Subcutaneous abdominal adipose tissue (tissue), 5 donors: ENCODE results near the gene TNRC6C.

Experiments
- H3K27ac ChIP-seq: one replicate; pipeline ENCODE4 v1.7.0; 2013; ENCODE audit warnings: low read depth, mild to moderate bottlenecking, inconsistent platforms, low read length, moderate library complexity
- H3K27me3 ChIP-seq, 5 donors: one replicate each; pipeline ENCODE4 v1.7.0; 2013; ENCODE audit warnings: low read length in 5 of 5, inconsistent platforms in 1 of 5; ENCODE audit not compliant: control insufficient read depth in 5 of 5, insufficient read depth in 4 of 5
- H3K36me3 ChIP-seq, 5 donors: one replicate each; pipeline ENCODE4 v1.7.0; 2013; ENCODE audit warnings: low read length in 5 of 5; ENCODE audit not compliant: control insufficient read depth in 5 of 5, insufficient read depth in 5 of 5
- H3K4me1 ChIP-seq, 5 donors: one replicate each; pipeline ENCODE4 v1.7.0; 2013; ENCODE audit warnings: low read length in 5 of 5, mild to moderate bottlenecking in 3 of 5, moderate library complexity in 1 of 5; ENCODE audit not compliant: control insufficient read depth in 5 of 5, insufficient read depth in 5 of 5
- H3K4me3 ChIP-seq, 5 donors: one replicate each; pipeline ENCODE4 v1.7.0; 2013; ENCODE audit warnings: low read length in 5 of 5, low read depth in 1 of 5
- H3K9ac ChIP-seq, 5 donors: one replicate each; pipeline ENCODE4 v1.7.0; 2013; ENCODE audit warnings: low read length in 5 of 5, mild to moderate bottlenecking in 4 of 5, moderate library complexity in 3 of 5
- H3K9me3 ChIP-seq, 5 donors: one replicate each; pipeline ENCODE4 v1.7.0; 2013; ENCODE audit warnings: low read length in 5 of 5; ENCODE audit not compliant: control insufficient read depth in 5 of 5
- donor health status: healthy.
- donor health status: healthy.
- donor health status: healthy.
- donor health status: healthy.
- donor health status: healthy.

The TNRC6C gene

DNA sequence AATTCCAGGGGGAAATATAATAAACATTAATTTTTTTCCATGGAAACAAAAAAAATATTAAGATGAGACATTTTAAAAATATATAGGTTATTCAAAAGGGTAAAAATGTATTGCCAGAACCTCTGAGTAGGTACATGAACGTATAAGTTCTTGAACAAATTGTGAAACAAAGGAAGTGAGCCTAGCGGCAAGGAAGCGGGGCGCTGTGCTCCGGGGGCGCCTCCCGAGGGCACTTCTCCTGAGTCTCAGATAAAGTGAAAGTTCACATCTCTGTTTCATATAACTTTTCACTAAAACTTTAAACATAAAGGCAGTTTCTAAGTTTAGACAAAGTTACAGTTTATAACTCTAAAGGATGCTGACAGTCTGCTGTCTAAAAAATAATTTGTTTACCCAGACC lies 52.3 kb downstream of the TNRC6C start:
- H3K27me3 ChIP-seq: no peaks in the 10 kb centered on the region
- no peaks in the 10 kb centered on the region for H3K9me3 ChIP-seq
- no peak overlapping the region for H3K4me3 ChIP-seq

DNA sequence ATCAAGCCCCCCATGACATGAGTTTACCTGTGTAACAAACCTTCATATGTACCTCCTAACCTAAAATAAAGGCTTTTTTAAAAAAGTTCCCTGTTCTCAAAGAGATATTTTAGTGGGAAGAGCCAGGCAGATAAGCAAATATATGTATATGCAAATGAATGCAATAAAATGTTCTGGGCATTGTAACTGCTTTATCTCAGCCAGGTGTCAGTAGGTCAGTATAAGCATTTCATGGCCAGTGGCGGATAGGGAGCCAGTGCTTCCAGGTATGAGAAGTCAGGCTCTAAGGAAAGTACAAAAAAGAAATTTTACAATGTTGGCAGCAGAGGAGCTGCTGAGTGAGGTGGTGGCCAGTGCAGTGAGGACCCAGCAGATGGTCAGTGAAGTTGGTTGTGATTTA lies 53.9 kb downstream of the TNRC6C start:
- Histone ChIP-seq H3K27ac (no peak overlapping the region), H3K36me3 (peaks cover 7 to 14% (median 8%) of the 10 kb centered on the region in 5 donors), H3K27me3 (no peaks in the 10 kb centered on the region), H3K4me3 (no peak overlapping the region), H3K9me3 (no peaks in the 10 kb centered on the region), H3K4me1 (peaks cover 0 to 4% (median 0%) of the 10 kb centered on the region in 5 donors), H3K9ac (no peak overlapping the region)

More for the DNA sequence above, 52.3 kb downstream of the TNRC6C start:
- no peak overlapping the region for H3K27ac ChIP-seq
- no peak overlapping the region for H3K9ac ChIP-seq
- peaks cover 0 to 4% (median 0%) of the 10 kb centered on the region in 5 donors for H3K4me1 ChIP-seq
- peaks cover 4 to 17% (median 9%) of the 10 kb centered on the region in 5 donors for H3K36me3 ChIP-seq

DNA sequence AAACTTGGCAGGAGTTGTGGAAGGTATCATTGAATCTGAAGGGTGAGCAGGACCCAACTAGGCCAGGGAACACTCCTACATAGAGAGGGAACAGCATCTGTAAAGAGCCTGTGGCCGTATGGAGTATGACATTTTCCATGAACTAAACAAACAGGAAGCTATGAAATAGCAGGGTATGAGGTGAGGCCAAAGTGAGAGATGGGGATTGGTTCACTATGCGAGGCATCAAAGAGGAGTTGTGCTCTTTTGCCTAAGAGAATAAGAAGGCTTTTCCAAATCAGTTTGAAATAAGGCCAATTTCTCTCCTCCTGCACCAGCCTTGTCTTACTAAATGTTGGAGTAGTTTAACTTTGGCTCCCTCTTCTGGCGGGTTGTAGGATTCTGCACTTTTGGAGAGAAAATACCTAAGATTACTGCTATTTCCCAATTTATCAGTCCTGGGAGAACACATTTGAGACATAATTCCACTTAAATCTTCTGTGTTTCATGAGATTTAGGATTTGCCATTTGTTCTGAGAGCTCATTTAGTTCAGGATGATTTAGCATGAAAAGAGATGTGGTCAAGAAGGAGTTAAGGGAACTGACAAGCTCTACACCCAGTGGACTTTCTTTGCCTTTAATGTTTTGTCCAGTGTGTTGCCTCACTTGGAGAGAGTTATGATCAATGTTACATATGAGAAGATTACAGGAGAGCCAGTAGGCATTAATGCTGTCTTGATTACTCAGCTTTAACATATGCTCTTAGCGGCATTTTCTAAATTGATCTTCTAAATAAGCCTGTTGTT lies 55.4 kb downstream of the TNRC6C start:
- H3K9ac ChIP-seq: no peak overlapping the region

DNA sequence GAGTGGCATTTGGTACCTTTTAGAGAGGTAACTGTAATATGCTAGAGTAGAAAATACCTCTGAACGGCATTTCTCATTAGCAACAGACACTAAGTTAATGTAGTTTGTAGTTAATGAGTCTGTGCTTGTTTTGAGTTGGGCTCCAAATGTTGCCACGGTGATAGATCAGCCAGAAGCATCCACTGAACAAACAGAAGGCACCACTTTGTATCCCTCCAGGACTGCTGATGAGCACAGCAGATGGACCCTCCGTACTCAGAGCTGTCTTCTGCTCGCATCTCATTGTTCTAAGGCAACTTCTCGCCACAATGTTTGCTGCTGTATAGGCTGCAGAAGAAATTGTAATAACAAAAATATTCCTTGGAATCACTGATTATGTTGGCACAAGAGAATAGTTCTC lies 56.1 kb downstream of the TNRC6C start:
- H3K36me3 ChIP-seq: peaks cover 7 to 10% (median 8%) of the 10 kb centered on the region in 5 donors
- no peak overlapping the region for H3K4me3 ChIP-seq
- no peak overlapping the region for H3K9ac ChIP-seq
- no peak overlapping the region for H3K27ac ChIP-seq
- peaks cover 0 to 4% (median 0%) of the 10 kb centered on the region in 5 donors for H3K4me1 ChIP-seq
- H3K9me3 ChIP-seq: no peaks in the 10 kb centered on the region
- no peaks in the 10 kb centered on the region for H3K27me3 ChIP-seq

More for the DNA sequence above, 55.4 kb downstream of the TNRC6C start:
- Histone ChIP-seq H3K9me3 (no peaks in the 10 kb centered on the region), H3K27me3 (no peaks in the 10 kb centered on the region), H3K27ac (no peak overlapping the region), H3K36me3 (peaks cover 7 to 13% (median 8%) of the 10 kb centered on the region in 5 donors), H3K4me1 (peaks cover 0 to 4% (median 0%) of the 10 kb centered on the region in 5 donors), H3K4me3 (no peak overlapping the region)

DNA sequence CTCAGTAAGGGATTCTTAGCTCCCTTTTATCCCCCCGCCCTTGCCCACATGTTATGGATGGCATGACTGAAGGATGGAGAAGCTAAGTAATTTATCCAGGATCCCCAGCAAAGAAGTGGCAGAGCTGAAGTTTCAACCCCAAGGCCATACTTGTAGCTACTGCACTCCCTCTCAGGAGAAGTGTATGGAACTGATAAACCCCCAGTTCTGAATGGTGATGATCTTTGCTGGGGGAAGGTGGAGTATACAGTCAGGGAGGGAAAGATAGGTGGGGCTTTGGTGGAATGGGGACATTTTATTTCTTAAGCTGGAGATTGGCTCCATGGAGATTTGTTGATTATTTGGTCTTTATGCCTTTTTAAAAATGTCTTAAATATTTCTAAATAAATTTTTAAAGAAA lies 58.3 kb downstream of the TNRC6C start:
- peaks cover 2 to 7% (median 3%) of the 10 kb centered on the region in 5 donors for H3K36me3 ChIP-seq
- H3K4me3 ChIP-seq: no peak overlapping the region
- peaks cover 0 to 4% (median 0%) of the 10 kb centered on the region in 5 donors for H3K4me1 ChIP-seq
- H3K27me3 ChIP-seq: no peaks in the 10 kb centered on the region
- H3K9me3 ChIP-seq: no peaks in the 10 kb centered on the region
- H3K27ac ChIP-seq: no peak overlapping the region
- H3K9ac ChIP-seq: no peak overlapping the region

DNA sequence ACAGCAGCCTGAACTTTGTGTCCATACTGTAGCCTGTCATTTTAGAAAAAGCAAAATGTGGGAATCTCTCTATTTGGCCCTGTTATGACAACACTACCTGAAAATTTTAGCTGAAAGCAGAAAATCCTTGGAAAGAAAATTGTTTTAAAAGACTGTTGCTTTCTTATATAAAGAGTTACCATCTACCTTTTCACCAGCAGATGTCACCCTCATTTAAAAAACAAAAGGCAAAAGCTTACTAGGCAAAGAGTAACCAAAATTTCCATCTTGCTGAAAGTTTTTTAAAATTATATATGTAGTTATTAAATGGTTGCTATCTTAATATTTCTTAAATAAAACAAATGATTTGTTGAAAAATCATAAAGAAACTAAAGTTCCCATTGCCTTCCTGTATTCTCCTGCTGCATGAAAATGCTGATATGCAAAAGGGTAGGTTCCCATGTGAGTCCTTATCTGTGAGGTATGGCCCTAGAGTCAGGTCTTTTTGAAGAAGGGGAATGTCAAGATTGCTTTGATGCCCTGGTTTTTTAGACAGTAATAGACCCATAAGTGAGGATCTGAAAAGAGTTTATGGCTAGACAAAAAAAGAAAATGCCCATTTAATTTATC lies 61.0 kb downstream of the TNRC6C start:
- no peaks in the 10 kb centered on the region for H3K27me3 ChIP-seq
- H3K36me3 ChIP-seq: peaks cover 0 to 7% (median 2%) of the 10 kb centered on the region in 5 donors
- no peaks in the 10 kb centered on the region for H3K9me3 ChIP-seq
- no peak overlapping the region for H3K27ac ChIP-seq
- H3K4me3 ChIP-seq: no peak overlapping the region
- no peaks in the 10 kb centered on the region for H3K4me1 ChIP-seq
- no peak overlapping the region for H3K9ac ChIP-seq

DNA sequence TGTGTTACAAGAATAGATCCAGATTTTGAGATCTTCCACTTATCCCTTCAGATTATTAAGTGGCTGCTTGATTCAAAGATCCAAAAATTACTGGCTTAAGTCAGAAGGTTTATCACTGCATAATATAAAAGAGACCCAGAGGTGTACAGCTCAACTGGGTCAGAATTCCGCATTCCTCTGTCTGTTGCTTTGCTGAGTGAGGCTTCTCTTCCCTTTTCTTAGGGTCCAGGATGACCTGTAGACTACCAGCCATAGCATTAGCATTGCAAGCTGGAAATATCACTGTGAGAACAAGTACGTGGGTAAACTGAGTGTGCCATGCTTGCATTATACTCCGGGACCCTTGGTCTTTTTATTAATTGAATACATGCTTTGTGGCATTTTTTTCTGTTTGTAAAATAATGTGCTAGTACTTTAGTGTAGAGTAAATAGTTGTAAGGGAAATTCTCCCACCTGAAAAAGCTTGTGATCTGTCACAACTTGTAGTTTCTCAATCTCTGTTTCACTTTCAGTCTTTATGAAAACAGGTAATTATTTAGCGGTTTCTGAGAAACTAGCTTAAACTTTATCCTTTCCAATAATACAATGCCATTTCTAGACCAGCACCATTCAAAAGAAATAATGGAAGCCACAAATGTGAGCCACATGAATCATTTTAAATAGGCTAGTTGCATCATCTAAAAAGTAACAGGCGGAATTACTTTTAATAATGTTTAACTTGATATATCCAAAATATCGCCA lies 61.6 kb downstream of the TNRC6C start:
- Histone ChIP-seq H3K36me3 (peaks cover 0 to 9% (median 0%) of the 10 kb centered on the region in 5 donors), H3K9ac (no peak overlapping the region), H3K27me3 (no peaks in the 10 kb centered on the region), H3K27ac (no peak overlapping the region), H3K9me3 (no peaks in the 10 kb centered on the region), H3K4me3 (no peak overlapping the region), H3K4me1 (no peaks in the 10 kb centered on the region)

DNA sequence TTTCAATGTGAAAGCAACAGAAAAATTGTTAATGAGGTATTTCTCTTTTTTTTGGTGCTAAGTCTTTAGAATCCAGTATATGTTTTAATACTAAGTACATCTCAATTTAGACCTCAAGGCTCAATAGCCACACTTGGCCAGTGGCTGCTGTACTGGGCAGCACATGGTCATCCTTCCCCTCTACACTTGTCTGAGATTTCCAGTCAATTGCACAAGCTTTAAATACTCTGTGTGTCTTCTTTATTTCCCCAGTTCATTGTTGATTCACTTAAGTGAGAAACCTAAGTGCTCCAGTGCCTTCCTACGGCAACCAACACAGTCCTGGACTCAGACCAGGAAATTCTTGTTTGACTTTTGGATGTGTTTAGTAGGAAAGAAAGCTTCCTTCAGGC lies 62.2 kb downstream of the TNRC6C start:
- no peaks in the 10 kb centered on the region for H3K9me3 ChIP-seq
- peak overlapping the region in 1 of 5 donors; percentile 4 for H3K9ac ChIP-seq
- no peak overlapping the region for H3K4me3 ChIP-seq
- H3K36me3 ChIP-seq: peaks cover 0 to 9% (median 0%) of the 10 kb centered on the region in 5 donors
- no peak overlapping the region for H3K27ac ChIP-seq
- H3K27me3 ChIP-seq: no peaks in the 10 kb centered on the region
- H3K4me1 ChIP-seq: no peaks in the 10 kb centered on the region

DNA sequence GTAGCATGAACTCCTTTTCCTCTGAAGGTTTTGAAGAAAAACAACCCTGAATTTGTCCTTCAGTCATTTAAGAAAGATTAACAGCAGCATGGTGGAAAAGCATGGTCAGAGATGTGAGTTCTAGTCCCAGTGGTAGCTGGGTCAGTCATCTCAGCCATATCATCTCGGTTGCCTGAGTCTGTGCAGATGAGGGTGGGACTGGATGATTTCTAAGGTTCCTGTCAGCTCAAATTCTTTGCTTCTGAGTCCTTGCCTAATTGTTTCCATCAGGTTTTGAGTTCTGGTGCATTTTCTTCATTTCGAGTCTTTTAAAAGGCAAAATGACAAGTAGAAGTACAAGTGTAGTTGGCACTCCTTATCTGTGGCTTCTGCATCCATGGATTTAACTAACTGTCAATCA lies 63.9 kb downstream of the TNRC6C start:
- H3K27me3 ChIP-seq: no peaks in the 10 kb centered on the region
- no peak overlapping the region for H3K27ac ChIP-seq
- no peak overlapping the region for H3K9ac ChIP-seq
- no peak overlapping the region for H3K4me3 ChIP-seq
- H3K4me1 ChIP-seq: peaks cover 0 to 10% (median 6%) of the 10 kb centered on the region in 5 donors
- H3K9me3 ChIP-seq: no peaks in the 10 kb centered on the region
- H3K36me3 ChIP-seq: peaks cover 0 to 6% (median 0%) of the 10 kb centered on the region in 5 donors

DNA sequence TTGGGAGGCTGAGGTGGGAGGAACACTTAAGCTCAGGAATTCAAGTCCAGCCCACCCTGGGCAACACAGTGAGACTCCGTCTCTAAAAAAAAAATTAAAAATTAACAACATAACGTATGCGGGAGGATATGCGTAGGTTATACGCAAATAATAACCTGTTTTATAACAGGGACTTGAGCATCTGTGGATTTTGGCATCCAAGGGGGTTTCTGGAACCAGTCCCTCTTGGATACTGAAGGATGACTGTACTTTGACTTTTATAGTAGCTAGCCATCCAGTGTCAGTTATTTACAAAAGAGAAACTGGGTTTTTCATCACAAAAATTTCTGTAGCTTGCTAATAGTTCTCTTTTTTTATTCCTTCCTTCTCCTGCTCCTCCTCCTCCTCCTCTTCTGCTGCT lies 64.5 kb downstream of the TNRC6C start:
- Histone ChIP-seq H3K9ac (no peak overlapping the region), H3K27me3 (no peaks in the 10 kb centered on the region), H3K4me1 (peaks cover 0 to 10% (median 6%) of the 10 kb centered on the region in 5 donors), H3K27ac (no peak overlapping the region), H3K9me3 (no peaks in the 10 kb centered on the region), H3K4me3 (no peak overlapping the region), H3K36me3 (peaks cover 0 to 6% (median 0%) of the 10 kb centered on the region in 5 donors)
